ENCODE results near the gene HINT3.

- no peak for TF ChIP-seq REST (IDR thresholded peaks at IDR 0.05)
- TF ChIP-seq CTCF (IDR thresholded peaks at IDR 0.05; ENCODE audit: low read depth, low read length, missing input control): no peak
- no peak for TF ChIP-seq TAF1 (conservative IDR thresholded peaks at IDR 0.05)
- TF ChIP-seq HNF4G (IDR thresholded peaks at IDR 0.05): no peak
- no peak for TF ChIP-seq JUND (IDR thresholded peaks at IDR 0.05)
- no peak for TF ChIP-seq RAD21 (IDR thresholded peaks at IDR 0.05)
- no peak for TF ChIP-seq RXRA (IDR thresholded peaks at IDR 0.05)
- TF ChIP-seq ATF3 (IDR thresholded peaks at IDR 0.05): no peak
These were observed 24.7 kb upstream of the HINT3 start for GRCh38 chr6:125931733-125932450.
